NB4 (cell line): ENCODE data around the gene SLC2A2.

ENCODE experiments used
- DNase-seq: peaks from one replicate; pipeline ENCODE4 v3.0.0; 2010; ENCODE audit warnings: low read depth
- H3K4me3 ChIP-seq: one replicate; pipeline ENCODE4 v1.5.1; 2011; ENCODE audit warnings: mild to moderate bottlenecking, low read depth, low read length, moderate library complexity
- CTCF ChIP-seq: IDR thresholded peaks from one replicate; pipeline ENCODE4 v1.5.1; 2012; ENCODE audit warnings: low read depth, low read length
- MAX ChIP-seq: IDR thresholded peaks from 2 replicates; pipeline ENCODE4 v1.6.1; 2011; ENCODE audit warnings: low read depth, low read length
- MYC ChIP-seq: IDR thresholded peaks from 2 replicates; pipeline ENCODE4 v1.6.1; 2011; ENCODE audit warnings: low read depth, low read length
- POLR2A ChIP-seq: IDR thresholded peaks from 2 replicates; pipeline ENCODE4 v1.6.1; 2011; ENCODE audit warnings: mild to moderate bottlenecking; ENCODE audit not compliant: insufficient read length; ENCODE audit errors: extremely low read depth

SLC2A2 gene

GRCh38 chr3:171057072-171057471, 30.6 kb upstream of the SLC2A2 start:
- TF ChIP-seq MAX (no peak), POLR2A (no peak), MYC (no peak)
- no peak for DNase-seq

GRCh38 chr3:171056528-171056927, 30.0 kb upstream of the SLC2A2 start:
- no peak overlapping the region for H3K4me3 ChIP-seq
- no peak for DNase-seq
- no peak for TF ChIP-seq MYC
- TF ChIP-seq MAX = no peak
- no peak for TF ChIP-seq POLR2A
- no peak for TF ChIP-seq CTCF

More at GRCh38 chr3:171057072-171057471, 30.6 kb upstream of the SLC2A2 start:
- H3K4me3 ChIP-seq = no peak overlapping the region

GRCh38 chr3:171055336-171056178, 29.0 kb upstream of the SLC2A2 start:
- no peak for DNase-seq
- H3K4me3 ChIP-seq = no peak overlapping the region
- no peak for TF ChIP-seq MYC

- DNase-seq = no peak
- TF ChIP-seq POLR2A = no peak
- TF ChIP-seq MYC = no peak
- TF ChIP-seq CTCF = no peak
- no peak for TF ChIP-seq MAX
- no peak overlapping the region for H3K4me3 ChIP-seq
These were observed 28.4 kb upstream of the SLC2A2 start for GRCh38 chr3:171054921-171055320.

GRCh38 chr3:171054231-171054630, 27.7 kb upstream of the SLC2A2 start:
- TF ChIP-seq POLR2A (no peak), CTCF (no peak), MAX (no peak), MYC (no peak)
- DNase-seq = no peak
- H3K4me3 ChIP-seq = no peak overlapping the region

- TF ChIP-seq CTCF (peak; percentile 50), POLR2A (no peak)
- no peak overlapping the region for H3K4me3 ChIP-seq
- DNase-seq = peak; percentile 58
These were observed 23.4 kb upstream of the SLC2A2 start for GRCh38 chr3:171049861-171050444.

- TF ChIP-seq MAX (no peak), MYC (no peak), POLR2A (no peak), CTCF (no peak)
- no peak overlapping the region for H3K4me3 ChIP-seq
- no peak for DNase-seq
These were observed 20.2 kb upstream of the SLC2A2 start for GRCh38 chr3:171046760-171047159.
